H1 (cell line): ENCODE measurements around the gene ACSF3. TPM values are rescaled to one million over a fixed set of nuclear protein-coding genes. Genes with fewer than 3 reads are reported as not detected.

ENCODE experiments used
- ASH2L ChIP-seq: fragments of 200-600, 300-600 bp; sonication (generic); IDR thresholded peaks from one replicate; pipeline ENCODE4 v1.7.1; 2017; ENCODE audit warnings: low read length
- BCL11A ChIP-seq, 2 experiments: IDR thresholded peaks; one replicate each; pipeline ENCODE4 v1.6.1; 2011; ENCODE audit warnings: low read depth in 2 of 2, low read length in 2 of 2, mild to moderate bottlenecking in 2 of 2
- CEBPB ChIP-seq: IDR thresholded peaks from 2 replicates; pipeline ENCODE4 v1.6.1; 2012; ENCODE audit warnings: low read depth, low read length
- CTBP2 ChIP-seq: IDR thresholded peaks from 2 replicates; pipeline ENCODE4 v1.7.0; 2011; ENCODE audit warnings: borderline replicate concordance, mild to moderate bottlenecking, moderate library complexity, mixed read lengths, low read length; ENCODE audit not compliant: insufficient read depth, insufficient read length
- EZH2 ChIP-seq: fragments of 200-600 bp; sonication (generic); IDR thresholded peaks from 2 replicates; pipeline ENCODE4 v1.7.1; 2012; ENCODE audit warnings: low read depth, mild to moderate bottlenecking, moderate library complexity, low read length, inconsistent platforms; ENCODE audit not compliant: severe bottlenecking
- GABPA ChIP-seq: IDR thresholded peaks from 2 replicates; pipeline ENCODE4 v1.6.1; 2011; ENCODE audit warnings: mild to moderate bottlenecking, low read length, moderate library complexity, borderline replicate concordance; ENCODE audit not compliant: insufficient read depth
- GTF2F1 ChIP-seq: IDR thresholded peaks from 2 replicates; pipeline ENCODE4 v1.6.1; 2012; ENCODE audit warnings: low read depth, low read length, improper control_type of control experiment, borderline replicate concordance
- HDAC2 ChIP-seq, 2 experiments: fragments of 300-600 bp in 1 of 2; sonication (generic) in 1 of 2; IDR thresholded peaks; 2 replicates each; pipeline ENCODE4 v1.6.1; 2011 to 2012; ENCODE audit warnings: low read depth in 2 of 2, low read length in 2 of 2, mild to moderate bottlenecking in 2 of 2, moderate library complexity in 2 of 2, borderline replicate concordance in 1 of 2, inconsistent platforms in 1 of 2
- JUN ChIP-seq: IDR thresholded peaks from 2 replicates; pipeline ENCODE4 v1.6.1; 2011; ENCODE audit warnings: low read depth, mild to moderate bottlenecking, improper control_type of control experiment, low read length
- KDM4A ChIP-seq: IDR thresholded peaks from one replicate; pipeline ENCODE4 v1.7.1; 2012; ENCODE audit warnings: low read depth, mild to moderate bottlenecking, moderate library complexity, low read length, inconsistent platforms; ENCODE audit not compliant: severe bottlenecking
- KDM5A ChIP-seq: fragments of 200-600 bp; IDR thresholded peaks from 2 replicates; pipeline ENCODE4 v1.7.1; 2012; ENCODE audit warnings: mild to moderate bottlenecking, low read length, inconsistent platforms, mixed read lengths
- NRF1 ChIP-seq: IDR thresholded peaks from 2 replicates; pipeline ENCODE4 v1.6.1; 2011; ENCODE audit warnings: mild to moderate bottlenecking, low read depth, low read length, improper control_type of control experiment
- POLR2A ChIP-seq, 2 experiments: IDR thresholded peaks; 1 replicate in 1 of 2; 2 replicates in 1 of 2; pipeline ENCODE4 v1.6.1; 2011; ENCODE audit warnings: low read depth in 2 of 2, low read length in 2 of 2, mild to moderate bottlenecking in 2 of 2; ENCODE audit errors: control extremely low read depth in 1 of 2
- RAD21 ChIP-seq, 2 experiments: IDR thresholded peaks in 1 of 2; conservative IDR thresholded peaks in 1 of 2; 2 replicates each; pipeline ENCODE4 v1.6.1; 2011; ENCODE audit warnings: low read depth in 2 of 2, low read length in 2 of 2, improper control_type of control experiment in 1 of 2, inconsistent platforms in 1 of 2, mild to moderate bottlenecking in 1 of 2, moderate library complexity in 1 of 2
- RNF2 ChIP-seq: fragments of 200-900, 300-1000 bp; sonication (generic); IDR thresholded peaks from 2 replicates; pipeline ENCODE4 v1.7.1; 2016; ENCODE audit warnings: borderline replicate concordance, low read depth, mild to moderate bottlenecking, antibody characterized with exemption, low read length; ENCODE audit not compliant: poor library complexity, severe bottlenecking; ENCODE audit errors: missing control alignments
- RXRA ChIP-seq: IDR thresholded peaks from 2 replicates; pipeline ENCODE4 v1.6.1; 2011; ENCODE audit warnings: low read depth, mild to moderate bottlenecking, low read length, moderate library complexity; ENCODE audit not compliant: insufficient read depth
- SIRT6 ChIP-seq: IDR thresholded peaks from one replicate; pipeline ENCODE4 v1.7.1; 2012; ENCODE audit warnings: low read length, inconsistent platforms
- SIX5 ChIP-seq: IDR thresholded peaks from 2 replicates; pipeline ENCODE4 v1.6.1; 2011; ENCODE audit warnings: mild to moderate bottlenecking, low read depth, low read length
- SP1 ChIP-seq: IDR thresholded peaks from 2 replicates; pipeline ENCODE4 v1.6.1; 2011; ENCODE audit warnings: low read depth, low read length
- SRF ChIP-seq: IDR thresholded peaks from 2 replicates; pipeline ENCODE4 v1.6.1; 2011; ENCODE audit warnings: mild to moderate bottlenecking, low read depth, low read length, moderate library complexity
- TAF7 ChIP-seq: optimal IDR thresholded peaks from 2 replicates; pipeline ENCODE3; 2011; ENCODE audit warnings: low read depth, mild to moderate bottlenecking, inconsistent platforms, low read length, moderate library complexity, borderline replicate concordance
- polyA plus RNA-seq, 7 experiments: library from polyadenylated mRNA; depleted of rRNA in 3 of 7; stranded (reverse) in 5 of 7; unstranded in 2 of 7; fragments of >200 nt in 5 of 7; fragments of 200-250 nt in 2 of 7; gene quantifications; 1 replicate in 5 of 7; 2 replicates in 1 of 7; 4 replicates in 1 of 7; pipeline versions ENCODE4 v1.2.1 to v1.2.3, GENCODE V29; 2011 to 2013; ENCODE audit warnings: missing spikeins in 2 of 7, mixed read lengths in 2 of 7
- total RNA-seq: library from RNA; stranded (reverse); fragmentation: NEBNext Ultra II Directional; extraction: Animal tissue kit (Norgen Biotek cat#: 25700); gene quantifications from 2 replicates; pipeline ENCODE4 v1.2.1, GENCODE V29; 2021
- TF ChIP-seq, protein P1 (sequence below): IDR thresholded peaks from 2 replicates; pipeline ENCODE4 v1.6.1; 2011; ENCODE audit warnings: low read depth, mild to moderate bottlenecking, low read length; ENCODE audit not compliant: insufficient read depth
- TF ChIP-seq, protein P2 (sequence below): IDR thresholded peaks from 2 replicates; pipeline ENCODE4 v1.6.1; 2012; ENCODE audit warnings: inconsistent platforms

The ACSF3 gene
- total and polyA plus RNA-seq, 2 of the 8 experiments (the other 6 are each of a cell fraction or from before 2014, with no cell fraction given), result 15.6 to 22.9 TPM

DNA sequence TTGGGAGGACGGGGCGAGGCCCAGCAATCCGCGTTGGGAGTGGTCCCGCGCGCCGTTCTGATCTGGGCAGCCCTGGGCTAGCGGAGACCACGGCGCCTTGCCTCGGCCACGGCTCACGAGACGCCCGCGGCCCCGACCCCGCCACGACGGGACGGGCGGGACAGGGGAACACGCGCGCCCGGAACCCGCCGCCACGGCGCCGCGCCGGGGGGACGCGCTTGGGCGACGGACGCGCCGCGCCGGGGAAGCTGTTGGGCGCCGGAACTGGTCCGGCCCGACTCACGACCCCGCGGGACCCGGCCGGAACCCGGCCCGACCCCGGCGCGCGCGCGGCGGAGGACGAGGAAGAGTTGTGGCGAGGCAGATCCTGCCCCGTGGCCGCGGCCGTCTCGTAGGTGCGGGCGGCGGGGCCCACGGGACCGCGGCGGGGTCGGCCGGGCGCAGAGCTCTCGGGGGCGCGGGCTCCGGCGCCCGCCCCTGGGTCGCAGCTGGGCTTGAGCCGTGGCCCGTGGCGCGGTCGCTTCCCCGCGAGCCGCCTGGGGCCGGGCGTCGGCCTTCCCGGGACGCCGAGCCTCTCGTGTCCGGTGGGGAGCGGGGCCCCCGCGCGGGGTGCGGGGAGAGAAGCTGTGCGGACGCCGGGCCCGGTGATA lies at the start of gene ACSF3 (continued):
- TF ChIP-seq TAF7 (no peak), SIX5 (no peak), ASH2L (no peak), JUN (no peak), BCL11A (IDR thresholded peaks at IDR 0.05; ENCODE audit: low read depth in 2 of 2, low read length in 2 of 2) (no peak), EZH2 (no peak), KDM5A (peak; percentile 42; the same call in 1 of the 2 replicates), CEBPB (no peak), SP1 (no peak), RXRA (no peak), CTBP2 (no peak), KDM4A (peak; percentile 82), RNF2 (no peak), RAD21 (IDR thresholded peaks at IDR 0.05 in 1 of 2, conservative IDR thresholded peaks at IDR 0.05 in 1 of 2; ENCODE audit: low read depth in 2 of 2, low read length in 2 of 2) (no peak), SIRT6 (no peak), GABPA (peak; percentile 96), POLR2A (IDR thresholded peaks at IDR 0.05; ENCODE audit: control extremely low read depth in 1 of 2, low read depth in 2 of 2, low read length in 2 of 2) (peak in 1 of 2 experiments; percentile 34; a peak in 1 of 3 replicates), SRF (no peak; the same call in 1 of the 2 replicates), NRF1 (no peak), HDAC2 (IDR thresholded peaks at IDR 0.05; ENCODE audit: borderline replicate concordance in 1 of 2, low read depth in 2 of 2, low read length in 2 of 2) (no peak), GTF2F1 (no peak)
- TF ChIP-seq, protein P1, sequence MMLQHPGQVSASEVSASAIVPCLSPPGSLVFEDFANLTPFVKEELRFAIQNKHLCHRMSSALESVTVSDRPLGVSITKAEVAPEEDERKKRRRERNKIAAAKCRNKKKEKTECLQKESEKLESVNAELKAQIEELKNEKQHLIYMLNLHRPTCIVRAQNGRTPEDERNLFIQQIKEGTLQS, result no peak
- TF ChIP-seq, protein P2, sequence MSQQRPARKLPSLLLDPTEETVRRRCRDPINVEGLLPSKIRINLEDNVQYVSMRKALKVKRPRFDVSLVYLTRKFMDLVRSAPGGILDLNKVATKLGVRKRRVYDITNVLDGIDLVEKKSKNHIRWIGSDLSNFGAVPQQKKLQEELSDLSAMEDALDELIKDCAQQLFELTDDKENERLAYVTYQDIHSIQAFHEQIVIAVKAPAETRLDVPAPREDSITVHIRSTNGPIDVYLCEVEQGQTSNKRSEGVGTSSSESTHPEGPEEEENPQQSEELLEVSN, result peak; percentile 41; the same call in 1 of the 2 replicates
